HFF-Myc (cell line): Measurements from ENCODE around the gene GUCA2B.

Experiments used
- DNase-seq: peaks from one replicate; pipeline ENCODE4 v3.0.0-alpha.2; 2011; ENCODE audit warnings: low read depth; ENCODE audit errors: extremely low read depth
- H3K4me3 ChIP-seq: replicated peaks from 2 replicates; pipeline ENCODE4 v1.5.1; 2011; ENCODE audit warnings: low read depth, mild to moderate bottlenecking, control low read depth, low read length
- CTCF ChIP-seq: IDR thresholded peaks from 2 replicates; pipeline ENCODE4 v1.5.1; 2012; ENCODE audit warnings: mild to moderate bottlenecking, low read depth, low read length, control low read depth; ENCODE audit errors: missing control alignments

The GUCA2B gene

GRCh38 chr1:42152907-42153600 lies at the start of gene GUCA2B:
Gene GUCA2B, plus strand, starts transcription at chr1:42153410. Its CDS starts 41 bp downstream, at chr1:42153451.
- no peak within 1 kb of the TSS for H3K4me3 ChIP-seq
- DNase-seq: no peak
- TF ChIP-seq CTCF: no peak

- no peak overlapping the region for H3K4me3 ChIP-seq
- DNase-seq: no peak
- no peak for TF ChIP-seq CTCF
These were observed 48.2 kb upstream of the GUCA2B start for GRCh38 chr1:42105025-42105424.

GRCh38 chr1:42108309-42108708 lies 44.9 kb upstream of the GUCA2B start:
- no peak for TF ChIP-seq CTCF
- no peak for DNase-seq
- no peak overlapping the region for H3K4me3 ChIP-seq

- TF ChIP-seq CTCF: no peak
- no peak for DNase-seq
- no peak overlapping the region for H3K4me3 ChIP-seq
These were observed 43.6 kb upstream of the GUCA2B start for GRCh38 chr1:42109600-42109999.

GRCh38 chr1:42114229-42114628 lies 39.0 kb upstream of the GUCA2B start:
- no peak for TF ChIP-seq CTCF
- no peak for DNase-seq
- no peak overlapping the region for H3K4me3 ChIP-seq

GRCh38 chr1:42117214-42117613 lies 36.0 kb upstream of the GUCA2B start:
- no peak for DNase-seq
- H3K4me3 ChIP-seq: no peak overlapping the region
- TF ChIP-seq CTCF: no peak

- no peak overlapping the region for H3K4me3 ChIP-seq
- no peak for TF ChIP-seq CTCF
- no peak for DNase-seq
These were observed 35.1 kb upstream of the GUCA2B start for GRCh38 chr1:42118125-42118524.
